HEK293 (cell line): ENCODE data around the gene CXorf66.

Source experiments
- CTCF ChIP-seq: fragments of 450-650 bp; formaldehyde crosslinking; IDR thresholded peaks from 2 replicates; pipeline ENCODE4 v1.5.1; 2016; ENCODE audit warnings: missing biosample characterization, missing genetic modification characterization
- REST ChIP-seq: fragments of 450-650 bp; formaldehyde crosslinking; IDR thresholded peaks from 2 replicates; pipeline ENCODE4 v1.5.1; 2016; ENCODE audit warnings: missing biosample characterization, missing genetic modification characterization
- SP2 ChIP-seq: fragments of 450-650 bp; formaldehyde crosslinking; IDR thresholded peaks from 2 replicates; pipeline ENCODE4 v1.5.1; 2016; ENCODE audit warnings: missing biosample characterization, missing genetic modification characterization

GRCh38 chrX:139924069-139924695 is 41.1 kb downstream of the CXorf66 start:
- TF ChIP-seq CTCF (tag by site-specific recombination): no peak
- TF ChIP-seq SP2 (tag by site-specific recombination): no peak
- no peak for TF ChIP-seq REST (tag by site-specific recombination)
